ENCODE data around the gene EYS. TPM values are rescaled to one million over a fixed set of nuclear protein-coding genes. Genes with fewer than 3 reads are reported as not detected.

Gene EYS
- total and polyA plus RNA-seq, 2 of the 8 experiments (the other 6 are each of a cell fraction or from before 2014, with no cell fraction given) = 0.05 to 0.13 TPM

GRCh38 chr6:64522859-64523258 lies 1184.2 kb downstream of the EYS start (continued):
- TF ChIP-seq RAD21 (IDR thresholded peaks at IDR 0.05 in 1 of 2, conservative IDR thresholded peaks at IDR 0.05 in 1 of 2; ENCODE audit: low read depth in 2 of 2, low read length in 2 of 2) (no peak), JUND (IDR thresholded peaks at IDR 0.05; ENCODE audit: low read length) (no peak), BACH1 (IDR thresholded peaks at IDR 0.05; ENCODE audit: low read length) (no peak), CEBPB (IDR thresholded peaks at IDR 0.05; ENCODE audit: low read depth, low read length) (no peak), CBX5 (IDR thresholded peaks at IDR 0.05; ENCODE audit: low read depth, low read length) (no peak), BCL11A (IDR thresholded peaks at IDR 0.05; ENCODE audit: low read depth in 2 of 2, low read length in 2 of 2) (no peak), POLR2AphosphoS5 (IDR thresholded peaks at IDR 0.05; ENCODE audit: low read depth, low read length) (no peak), SIN3A (conservative IDR thresholded peaks at IDR 0.05 in 1 of 2, IDR thresholded peaks at IDR 0.05 in 1 of 2; ENCODE audit: low read depth in 1 of 2, low read length in 2 of 2) (no peak)

Measured in H1 (cell line).